WTC11 (cell line): ENCODE measurements around the gene VAC14. TPM values are rescaled to one million over a fixed set of nuclear protein-coding genes. Genes with fewer than 3 reads are reported as not detected.

Source experiments
- ATAC-seq: fragments of 200-7000 bp; cut with Tn5 transposase; 2 replicates; pipeline ENCODE4 v1.10.0; 2021; ENCODE audit warnings: mild to moderate bottlenecking, moderate library complexity
- CTCF ChIA-PET: fragments of 300-600 bp; sonication (Branson Sonifier 250); formaldehyde crosslinking; loops from one replicate; lab custom pipeline; 2021; ENCODE audit warnings: antibody characterized with exemption; lab: Charles Lee
- POLR2A ChIA-PET: fragments of 350-600 bp; sonication (Branson Sonifier 250); formaldehyde crosslinking; loops from one replicate; lab custom pipeline; 2021; ENCODE audit warnings: antibody characterized with exemption; lab: Charles Lee
- DNase-seq: peaks from one replicate; pipeline ENCODE4 v3.0.0; 2021; ENCODE audit warnings: low spot score
- H3K27ac Mint-ChIP-seq: 2 replicates; pipeline ENCODE4 v1.8.0; 2021; ENCODE audit warnings: mixed read lengths
- H3K27me3 Mint-ChIP-seq: 2 replicates; pipeline ENCODE4 v1.8.0; 2021; ENCODE audit warnings: low read depth, mild to moderate bottlenecking, moderate library complexity, mixed read lengths
- H3K36me3 Mint-ChIP-seq: 2 replicates; pipeline ENCODE4 v1.8.0; 2021; ENCODE audit warnings: mixed read lengths
- H3K4me1 Mint-ChIP-seq: 2 replicates; pipeline ENCODE4 v1.8.0; 2022; ENCODE audit warnings: mixed read lengths
- H3K4me3 Mint-ChIP-seq: 2 replicates; pipeline ENCODE4 v1.8.0; 2021; ENCODE audit warnings: mild to moderate bottlenecking, moderate library complexity, mixed read lengths
- H3K9me3 Mint-ChIP-seq: 2 replicates; pipeline ENCODE4 v1.8.0; 2021; ENCODE audit warnings: mixed read lengths
- AR ChIP-seq: fragments of 250-450 bp; sonication (Bioruptor Pico); IDR thresholded peaks from 2 replicates; pipeline ENCODE4 v1.9.0; 2021; ENCODE audit warnings: mild to moderate bottlenecking
- ATF6 ChIP-seq: sonication (generic); formaldehyde crosslinking; IDR thresholded peaks from 2 replicates; pipeline ENCODE4 v1.8.1; 2023; ENCODE audit warnings: mild to moderate bottlenecking, missing genetic modification reagents
- CREM ChIP-seq: sonication (generic); formaldehyde crosslinking; IDR thresholded peaks from 2 replicates; pipeline ENCODE4 v1.8.1; 2022; ENCODE audit warnings: mild to moderate bottlenecking, missing genetic modification reagents, moderate library complexity
- E2F5 ChIP-seq: sonication (generic); formaldehyde crosslinking; IDR thresholded peaks from 2 replicates; pipeline ENCODE4 v1.8.1; 2022; ENCODE audit warnings: mild to moderate bottlenecking, moderate library complexity, missing genetic modification reagents
- ETV6 ChIP-seq: sonication (generic); formaldehyde crosslinking; IDR thresholded peaks from 2 replicates; pipeline ENCODE4 v1.8.1; 2022; ENCODE audit warnings: mild to moderate bottlenecking, missing genetic modification reagents
- HMGXB4 ChIP-seq: sonication (generic); formaldehyde crosslinking; IDR thresholded peaks from 2 replicates; pipeline ENCODE4 v1.8.1; 2023; ENCODE audit warnings: mild to moderate bottlenecking, moderate library complexity, missing genetic modification reagents
- NR2C2 ChIP-seq: sonication (generic); formaldehyde crosslinking; IDR thresholded peaks from 2 replicates; pipeline ENCODE4 v1.8.0; 2022; ENCODE audit warnings: mild to moderate bottlenecking, missing genetic modification reagents
- NR3C1 ChIP-seq: sonication (generic); formaldehyde crosslinking; conservative IDR thresholded peaks from 2 replicates; pipeline ENCODE4 v1.8.1; 2023; ENCODE audit warnings: low read depth, mild to moderate bottlenecking, missing genetic modification reagents
- PRDM15 ChIP-seq: sonication (generic); formaldehyde crosslinking; IDR thresholded peaks from 2 replicates; pipeline ENCODE4 v1.8.0; 2022; ENCODE audit warnings: missing genetic modification reagents
- STAT6 ChIP-seq: sonication (generic); formaldehyde crosslinking; conservative IDR thresholded peaks from 2 replicates; pipeline ENCODE4 v1.8.1; 2023; ENCODE audit warnings: mild to moderate bottlenecking, low read depth, missing genetic modification reagents, moderate library complexity
- TCF7 ChIP-seq: sonication (generic); formaldehyde crosslinking; IDR thresholded peaks from 2 replicates; pipeline ENCODE4 v1.8.0; 2022; ENCODE audit warnings: mild to moderate bottlenecking, low read depth, missing genetic modification reagents, moderate library complexity
- ZNF219 ChIP-seq: sonication (generic); formaldehyde crosslinking; IDR thresholded peaks from 2 replicates; pipeline ENCODE4 v1.8.0; 2023; ENCODE audit warnings: missing genetic modification reagents, mild to moderate bottlenecking, borderline replicate concordance
- ZNF416 ChIP-seq: fragments of 250-450 bp; sonication (Bioruptor Pico); IDR thresholded peaks from 2 replicates; pipeline ENCODE4 v1.9.0; 2021; ENCODE audit warnings: mild to moderate bottlenecking, inconsistent platforms
- ZNF532 ChIP-seq: fragments of 250-450 bp; sonication (Bioruptor Pico); IDR thresholded peaks from 2 replicates; pipeline ENCODE4 v1.9.0; 2021; ENCODE audit warnings: mild to moderate bottlenecking, borderline replicate concordance
- total RNA-seq: library from RNA; stranded (reverse); gene quantifications from 3 replicates; pipeline ENCODE4 v1.2.3, GENCODE V29; 2021

The VAC14 gene
- total RNA-seq, 1 experiment from 2014 or later = 60.1 TPM

GRCh38 chr16:70779361-70779760 is 21.6 kb downstream of the VAC14 start:
- CTCF ChIA-PET = interaction anchor here (1.0 to 3.0 kb wide), 5 partner anchors 9 to 100 kb away, joined by 3 to 13 read pairs (median 4); no protein-coding TSS in a partner anchor
- POLR2A ChIA-PET = no interaction called here
- TF ChIP-seq ZNF219 = no peak
- no peak for TF ChIP-seq PRDM15 (CRISPR knock-in tag)
- TF ChIP-seq E2F5 (CRISPR knock-in tag) = no peak
- TF ChIP-seq NR3C1 (CRISPR knock-in tag) = no peak
- TF ChIP-seq ETV6 = no peak
- no peak for TF ChIP-seq CREM
- no peak for TF ChIP-seq HMGXB4 (CRISPR knock-in tag)
- TF ChIP-seq ZNF532 (CRISPR knock-in tag) = no peak
- TF ChIP-seq STAT6 (CRISPR knock-in tag) = no peak
- TF ChIP-seq AR (CRISPR knock-in tag) = no peak
- no peak for TF ChIP-seq ZNF416 (CRISPR knock-in tag)
- TF ChIP-seq NR2C2 = no peak
- no peak for TF ChIP-seq TCF7 (CRISPR knock-in tag)
- no peak for TF ChIP-seq ATF6 (CRISPR knock-in tag)

More at GRCh38 chr16:70779361-70779760, 21.6 kb downstream of the VAC14 start:
- peaks cover 2% of the 10 kb centered on the region; the same call in 1 of the 2 replicates for H3K4me1 Mint-ChIP-seq
- no peaks in the 10 kb centered on the region for H3K27me3 Mint-ChIP-seq
- no peak for DNase-seq
- no peak overlapping the region for H3K27ac Mint-ChIP-seq
- no peak for ATAC-seq
- peaks cover 7% of the 10 kb centered on the region for H3K9me3 Mint-ChIP-seq
- H3K36me3 Mint-ChIP-seq = peaks cover 53% of the 10 kb centered on the region
- H3K4me3 Mint-ChIP-seq = no peak overlapping the region
